Ishikawa (cell line): ENCODE measurements around the gene EPHA10.

ENCODE experiments used
- CEBPB ChIP-seq: IDR thresholded peaks from 2 replicates; pipeline ENCODE4 v1.6.1; 2012
- CREB1 ChIP-seq: IDR thresholded peaks from 2 replicates; pipeline ENCODE4 v1.6.1; 2012; ENCODE audit warnings: low read depth
- EGR1 ChIP-seq: IDR thresholded peaks from 2 replicates; pipeline ENCODE4 v1.6.1; 2012
- EP300 ChIP-seq: IDR thresholded peaks from 2 replicates; pipeline ENCODE4 v1.6.1; 2012; ENCODE audit warnings: borderline replicate concordance
- FOXM1 ChIP-seq: IDR thresholded peaks from 2 replicates; pipeline ENCODE4 v1.6.1; 2012; ENCODE audit warnings: low read depth, borderline replicate concordance
- NFIC ChIP-seq: IDR thresholded peaks from 2 replicates; pipeline ENCODE4 v1.6.1; 2012
- RAD21 ChIP-seq: IDR thresholded peaks from 2 replicates; pipeline ENCODE4 v1.6.1; 2012; ENCODE audit warnings: low read depth
- TCF12 ChIP-seq: IDR thresholded peaks from 2 replicates; pipeline ENCODE4 v1.6.1; 2012; ENCODE audit warnings: low read depth
- TEAD4 ChIP-seq: IDR thresholded peaks from 2 replicates; pipeline ENCODE4 v1.6.1; 2012
- YY1 ChIP-seq: IDR thresholded peaks from 2 replicates; pipeline ENCODE4 v1.6.1; 2012; ENCODE audit warnings: low read depth
- TF ChIP-seq, protein P1 (sequence below): IDR thresholded peaks from 2 replicates; pipeline ENCODE4 v1.6.1; 2012
- TF ChIP-seq, protein P2 (sequence below): IDR thresholded peaks from 2 replicates; pipeline ENCODE4 v1.6.1; 2012; ENCODE audit warnings: low read depth, mild to moderate bottlenecking
- TF ChIP-seq, protein P3 (sequence below): IDR thresholded peaks from 2 replicates; pipeline ENCODE4 v1.6.1; 2012

DNA sequence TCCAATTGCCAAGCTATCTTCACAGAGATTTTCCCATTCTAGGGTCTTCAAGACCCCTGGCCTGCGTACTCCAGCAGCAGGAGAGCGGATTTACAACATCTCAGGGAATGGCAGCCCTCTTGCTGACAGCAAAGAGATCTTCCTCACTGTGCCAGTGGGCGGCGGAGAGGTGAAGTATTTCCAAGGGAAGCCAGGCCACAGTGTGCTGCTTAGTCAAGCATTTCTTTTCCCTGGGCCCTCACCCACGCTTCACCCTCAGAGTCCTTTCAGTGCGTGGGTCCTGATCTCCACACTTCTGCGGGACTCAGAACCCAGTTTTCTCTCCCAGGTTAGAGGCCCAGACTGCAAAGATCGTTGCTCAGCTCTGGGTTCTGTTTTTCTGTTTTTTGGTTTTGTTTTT is 59.5 kb downstream of the EPHA10 start:
- TF ChIP-seq EP300, result no peak
- no peak for TF ChIP-seq RAD21
- TF ChIP-seq EGR1, result no peak
- no peak for TF ChIP-seq TCF12
- no peak for TF ChIP-seq NFIC
- no peak for TF ChIP-seq FOXM1
- no peak for TF ChIP-seq CREB1
- TF ChIP-seq, protein P1, sequence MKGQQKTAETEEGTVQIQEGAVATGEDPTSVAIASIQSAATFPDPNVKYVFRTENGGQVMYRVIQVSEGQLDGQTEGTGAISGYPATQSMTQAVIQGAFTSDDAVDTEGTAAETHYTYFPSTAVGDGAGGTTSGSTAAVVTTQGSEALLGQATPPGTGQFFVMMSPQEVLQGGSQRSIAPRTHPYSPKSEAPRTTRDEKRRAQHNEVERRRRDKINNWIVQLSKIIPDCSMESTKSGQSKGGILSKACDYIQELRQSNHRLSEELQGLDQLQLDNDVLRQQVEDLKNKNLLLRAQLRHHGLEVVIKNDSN, result no peak
- TF ChIP-seq YY1, result no peak
- no peak for TF ChIP-seq TEAD4
- TF ChIP-seq, protein P2, sequence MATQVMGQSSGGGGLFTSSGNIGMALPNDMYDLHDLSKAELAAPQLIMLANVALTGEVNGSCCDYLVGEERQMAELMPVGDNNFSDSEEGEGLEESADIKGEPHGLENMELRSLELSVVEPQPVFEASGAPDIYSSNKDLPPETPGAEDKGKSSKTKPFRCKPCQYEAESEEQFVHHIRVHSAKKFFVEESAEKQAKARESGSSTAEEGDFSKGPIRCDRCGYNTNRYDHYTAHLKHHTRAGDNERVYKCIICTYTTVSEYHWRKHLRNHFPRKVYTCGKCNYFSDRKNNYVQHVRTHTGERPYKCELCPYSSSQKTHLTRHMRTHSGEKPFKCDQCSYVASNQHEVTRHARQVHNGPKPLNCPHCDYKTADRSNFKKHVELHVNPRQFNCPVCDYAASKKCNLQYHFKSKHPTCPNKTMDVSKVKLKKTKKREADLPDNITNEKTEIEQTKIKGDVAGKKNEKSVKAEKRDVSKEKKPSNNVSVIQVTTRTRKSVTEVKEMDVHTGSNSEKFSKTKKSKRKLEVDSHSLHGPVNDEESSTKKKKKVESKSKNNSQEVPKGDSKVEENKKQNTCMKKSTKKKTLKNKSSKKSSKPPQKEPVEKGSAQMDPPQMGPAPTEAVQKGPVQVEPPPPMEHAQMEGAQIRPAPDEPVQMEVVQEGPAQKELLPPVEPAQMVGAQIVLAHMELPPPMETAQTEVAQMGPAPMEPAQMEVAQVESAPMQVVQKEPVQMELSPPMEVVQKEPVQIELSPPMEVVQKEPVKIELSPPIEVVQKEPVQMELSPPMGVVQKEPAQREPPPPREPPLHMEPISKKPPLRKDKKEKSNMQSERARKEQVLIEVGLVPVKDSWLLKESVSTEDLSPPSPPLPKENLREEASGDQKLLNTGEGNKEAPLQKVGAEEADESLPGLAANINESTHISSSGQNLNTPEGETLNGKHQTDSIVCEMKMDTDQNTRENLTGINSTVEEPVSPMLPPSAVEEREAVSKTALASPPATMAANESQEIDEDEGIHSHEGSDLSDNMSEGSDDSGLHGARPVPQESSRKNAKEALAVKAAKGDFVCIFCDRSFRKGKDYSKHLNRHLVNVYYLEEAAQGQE, result no peak
- TF ChIP-seq, protein P3, sequence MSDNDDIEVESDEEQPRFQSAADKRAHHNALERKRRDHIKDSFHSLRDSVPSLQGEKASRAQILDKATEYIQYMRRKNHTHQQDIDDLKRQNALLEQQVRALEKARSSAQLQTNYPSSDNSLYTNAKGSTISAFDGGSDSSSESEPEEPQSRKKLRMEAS, result no peak
- TF ChIP-seq CEBPB, result no peak
